SJCRH30 (cell line): ENCODE results near the gene ZDHHC19. TPM values are rescaled to one million over a fixed set of nuclear protein-coding genes. Genes with fewer than 3 reads are reported as not detected.

Source experiments
- DNase-seq, 2 experiments: peaks; one replicate each; pipeline ENCODE4 v3.0.0-alpha.2; 2015 to 2020
- H3K27ac ChIP-seq: fragments of 250-450 bp; sonication (Bioruptor Pico); 2 replicates; pipeline ENCODE4 v1.5.1; 2020; ENCODE audit warnings: mild to moderate bottlenecking, moderate library complexity
- H3K27me3 ChIP-seq: fragments of 250-450 bp; sonication (Bioruptor Pico); 2 replicates; pipeline ENCODE4 v1.5.1; 2020; ENCODE audit warnings: mild to moderate bottlenecking, moderate library complexity
- H3K36me3 ChIP-seq: fragments of 250-450 bp; sonication (Bioruptor Pico); 2 replicates; pipeline ENCODE4 v1.5.1; 2020; ENCODE audit warnings: mild to moderate bottlenecking, moderate library complexity
- H3K4me1 ChIP-seq: fragments of 250-450 bp; sonication (Bioruptor Pico); 2 replicates; pipeline ENCODE4 v1.5.1; 2020; ENCODE audit warnings: mild to moderate bottlenecking, moderate library complexity
- H3K4me3 ChIP-seq: fragments of 250-450 bp; sonication (Bioruptor Pico); 2 replicates; pipeline ENCODE4 v1.5.1; 2020; ENCODE audit warnings: mild to moderate bottlenecking, moderate library complexity
- H3K9me3 ChIP-seq: fragments of 250-450 bp; sonication (Bioruptor Pico); replicated peaks from 2 replicates; pipeline ENCODE4 v1.5.1; 2020; ENCODE audit warnings: mild to moderate bottlenecking, moderate library complexity
- total RNA-seq: library from RNA; depleted of rRNA; stranded (reverse); fragments of >200 nt; shearing (Covaris generic); gene quantifications from 2 replicates; pipeline ENCODE4 v1.2.3, GENCODE V29; 2014

ZDHHC19 gene
- total RNA-seq, 1 experiment from 2014 or later: not detected

GRCh38 chr3:196232882-196233251 is 21.7 kb upstream of the ZDHHC19 start:
- Histone ChIP-seq H3K36me3 (no peaks in the 10 kb centered on the region), H3K4me3 (no peak overlapping the region), H3K27ac (no peak overlapping the region), H3K27me3 (no peaks in the 10 kb centered on the region), H3K9me3 (no peaks in the 10 kb centered on the region), H3K4me1 (no peaks in the 10 kb centered on the region)
- DNase-seq: no peak

DNA sequence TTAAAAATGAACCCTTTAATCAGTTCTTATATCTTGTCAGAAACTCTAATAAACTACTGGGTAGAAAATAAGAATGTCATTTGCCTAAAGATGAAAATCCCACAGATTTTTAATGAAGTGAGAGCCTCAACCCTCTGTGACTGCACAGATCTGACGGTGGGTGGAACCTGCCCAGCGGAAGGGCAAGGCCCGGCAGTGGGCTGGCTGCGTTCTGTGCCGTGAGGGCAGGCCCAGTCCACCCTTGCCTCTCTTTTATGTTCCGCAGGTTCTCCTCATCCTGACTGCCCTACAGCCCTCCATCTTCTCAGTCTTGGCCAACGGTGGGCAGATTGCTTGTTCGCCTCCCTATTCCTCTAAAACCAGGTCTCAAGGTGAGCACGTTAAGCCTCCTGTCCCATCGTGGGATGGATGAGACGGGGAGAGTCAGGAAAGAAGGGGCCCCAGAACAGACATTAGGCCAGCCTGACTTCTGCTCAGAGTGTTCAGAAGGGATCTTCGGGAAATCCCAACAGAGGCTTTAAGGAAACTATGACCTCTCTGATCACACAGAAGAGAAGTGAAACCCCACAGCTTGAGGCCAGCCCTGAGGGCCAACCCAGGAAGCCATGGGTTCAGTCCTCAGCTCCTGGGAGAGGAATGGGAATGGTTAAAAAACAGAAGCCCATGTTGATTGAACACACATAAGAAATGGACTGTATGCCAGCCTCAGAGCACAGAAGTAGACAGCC is 21.1 kb upstream of the ZDHHC19 start:
- Histone ChIP-seq H3K9me3 (no peaks in the 10 kb centered on the region), H3K4me1 (no peaks in the 10 kb centered on the region), H3K4me3 (no peak overlapping the region), H3K36me3 (no peaks in the 10 kb centered on the region), H3K27ac (no peak overlapping the region), H3K27me3 (no peaks in the 10 kb centered on the region)
- DNase-seq: no peak

DNA sequence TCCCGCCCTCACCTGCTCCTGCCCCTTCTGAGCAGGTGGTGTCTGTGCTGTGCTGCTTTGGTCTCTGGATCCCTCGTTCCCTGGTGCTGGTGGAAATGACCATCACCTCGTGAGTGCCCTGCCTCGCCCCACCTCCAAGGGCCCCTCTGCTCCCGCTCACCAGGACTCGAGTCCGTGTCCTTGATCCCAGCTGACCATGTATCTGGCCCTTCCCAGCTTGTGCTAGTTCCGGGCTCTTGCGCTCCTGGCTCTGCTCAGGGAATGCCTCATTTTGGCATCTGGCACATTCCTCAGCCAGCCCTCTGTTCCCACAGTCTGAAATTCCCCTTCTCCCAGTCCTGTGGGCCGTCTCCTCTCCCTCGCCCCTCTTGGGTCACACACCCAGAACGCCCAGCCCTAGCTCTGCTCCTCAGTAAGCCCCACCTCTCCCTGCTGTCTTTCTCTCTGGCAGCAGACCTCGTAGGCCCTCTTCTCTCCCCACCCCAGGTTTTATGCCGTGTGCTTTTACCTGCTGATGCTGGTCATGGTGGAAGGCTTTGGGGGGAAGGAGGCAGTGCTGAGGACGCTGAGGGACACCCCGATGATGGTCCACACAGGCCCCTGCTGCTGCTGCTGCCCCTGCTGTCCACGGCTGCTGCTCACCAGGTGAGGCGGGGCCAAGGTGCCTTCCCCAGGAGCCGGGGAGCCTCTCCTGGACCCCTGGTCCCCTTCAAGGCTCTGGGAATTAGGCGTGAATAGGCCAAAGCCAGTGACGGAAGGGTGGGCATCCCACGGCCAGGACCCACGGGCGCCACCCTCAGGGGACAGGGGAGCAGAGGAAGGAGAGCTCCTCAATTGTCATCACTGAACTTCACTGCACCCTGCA is 16.7 kb upstream of the ZDHHC19 start:
- Histone ChIP-seq H3K27me3 (no peaks in the 10 kb centered on the region), H3K27ac (no peak overlapping the region), H3K36me3 (no peaks in the 10 kb centered on the region), H3K9me3 (no peaks in the 10 kb centered on the region), H3K4me1 (peaks cover 6% of the 10 kb centered on the region; the same call in 1 of the 2 replicates), H3K4me3 (no peak overlapping the region)
- DNase-seq: no peak

DNA sequence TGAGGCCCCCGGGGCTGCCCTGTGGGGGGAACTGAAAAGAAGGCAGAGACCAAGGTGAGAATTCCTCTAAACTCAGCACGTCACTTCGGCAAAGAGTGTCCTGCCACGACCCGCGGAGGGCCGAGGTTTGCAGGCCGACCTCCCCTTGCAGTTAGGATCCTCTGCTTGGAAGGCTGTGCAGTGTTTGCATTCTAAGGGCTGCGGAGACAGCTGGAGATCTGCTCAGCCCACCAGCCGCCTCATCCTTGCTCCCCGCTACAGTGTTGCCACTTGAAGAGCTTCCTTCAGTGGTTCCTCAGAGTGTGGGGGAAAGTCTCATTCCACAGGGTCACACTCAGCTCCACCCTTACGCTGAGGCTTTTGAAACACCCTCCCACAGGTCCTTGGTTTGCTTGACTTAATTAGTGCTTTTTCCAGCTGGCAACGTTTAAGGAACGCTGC is 15.9 kb upstream of the ZDHHC19 start:
- Histone ChIP-seq H3K9me3 (no peaks in the 10 kb centered on the region), H3K4me1 (peaks cover 7% of the 10 kb centered on the region; the same call in 1 of the 2 replicates), H3K27ac (no peak overlapping the region), H3K4me3 (no peak overlapping the region), H3K27me3 (no peaks in the 10 kb centered on the region), H3K36me3 (no peaks in the 10 kb centered on the region)
- DNase-seq: no peak

DNA sequence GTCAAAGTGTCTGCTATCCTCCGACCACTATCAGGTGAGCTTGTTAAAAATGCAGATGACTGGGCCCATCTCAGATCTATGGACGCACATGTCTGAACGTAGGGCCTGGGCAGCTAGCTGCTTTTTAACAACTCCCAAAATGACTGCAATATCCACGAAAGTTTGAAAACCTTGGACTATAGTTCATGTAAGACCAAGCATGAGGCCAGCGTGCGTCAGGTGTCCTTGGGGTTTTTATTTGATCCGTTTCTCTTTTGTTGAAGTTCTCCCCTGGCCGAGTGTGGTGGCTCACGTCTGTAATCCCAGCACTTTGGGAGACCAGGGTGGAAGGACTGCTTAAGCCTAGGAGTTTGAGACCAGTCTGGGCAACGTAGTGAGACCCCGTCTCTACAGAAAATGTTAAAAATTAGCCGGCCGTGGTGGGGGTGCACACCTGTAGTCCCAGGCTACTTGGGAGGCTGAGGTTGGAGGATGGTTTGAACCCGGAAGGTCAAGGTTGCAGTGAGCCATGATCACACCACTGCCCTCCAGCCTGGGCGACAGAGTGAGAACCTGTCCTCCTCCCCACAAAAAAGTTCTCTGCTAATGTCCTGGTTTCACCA is 14.7 kb upstream of the ZDHHC19 start:
- H3K4me1 ChIP-seq: peaks cover 7% of the 10 kb centered on the region; the same call in 1 of the 2 replicates
- no peak overlapping the region for H3K4me3 ChIP-seq
- H3K36me3 ChIP-seq: no peaks in the 10 kb centered on the region
- H3K9me3 ChIP-seq: no peaks in the 10 kb centered on the region
- H3K27ac ChIP-seq: no peak overlapping the region
- H3K27me3 ChIP-seq: no peaks in the 10 kb centered on the region
- no peak for DNase-seq

DNA sequence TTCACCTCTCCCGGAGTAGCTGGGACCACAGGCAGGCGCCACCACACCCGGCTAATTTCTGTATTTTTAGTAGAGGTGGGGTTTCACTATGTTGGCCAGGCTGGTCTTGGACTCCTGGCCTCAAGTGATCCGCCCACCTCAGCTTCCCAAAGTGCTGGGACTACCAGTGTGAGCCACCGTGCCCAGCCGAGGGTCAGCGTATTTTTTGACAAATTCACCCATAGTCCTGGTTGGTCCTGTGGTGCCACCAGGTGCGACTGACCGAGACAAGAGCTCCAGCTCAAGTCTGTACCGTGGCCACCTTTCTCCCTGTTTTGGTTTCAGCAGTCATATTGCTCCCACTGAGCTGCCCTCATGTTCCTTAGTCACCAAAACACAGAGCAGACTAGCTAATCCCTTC is 13.9 kb upstream of the ZDHHC19 start:
- Histone ChIP-seq H3K4me3 (no peak overlapping the region), H3K27me3 (no peaks in the 10 kb centered on the region), H3K36me3 (no peaks in the 10 kb centered on the region), H3K4me1 (peaks cover 7% of the 10 kb centered on the region; the same call in 1 of the 2 replicates), H3K27ac (no peak overlapping the region), H3K9me3 (no peaks in the 10 kb centered on the region)
- DNase-seq: no peak

DNA sequence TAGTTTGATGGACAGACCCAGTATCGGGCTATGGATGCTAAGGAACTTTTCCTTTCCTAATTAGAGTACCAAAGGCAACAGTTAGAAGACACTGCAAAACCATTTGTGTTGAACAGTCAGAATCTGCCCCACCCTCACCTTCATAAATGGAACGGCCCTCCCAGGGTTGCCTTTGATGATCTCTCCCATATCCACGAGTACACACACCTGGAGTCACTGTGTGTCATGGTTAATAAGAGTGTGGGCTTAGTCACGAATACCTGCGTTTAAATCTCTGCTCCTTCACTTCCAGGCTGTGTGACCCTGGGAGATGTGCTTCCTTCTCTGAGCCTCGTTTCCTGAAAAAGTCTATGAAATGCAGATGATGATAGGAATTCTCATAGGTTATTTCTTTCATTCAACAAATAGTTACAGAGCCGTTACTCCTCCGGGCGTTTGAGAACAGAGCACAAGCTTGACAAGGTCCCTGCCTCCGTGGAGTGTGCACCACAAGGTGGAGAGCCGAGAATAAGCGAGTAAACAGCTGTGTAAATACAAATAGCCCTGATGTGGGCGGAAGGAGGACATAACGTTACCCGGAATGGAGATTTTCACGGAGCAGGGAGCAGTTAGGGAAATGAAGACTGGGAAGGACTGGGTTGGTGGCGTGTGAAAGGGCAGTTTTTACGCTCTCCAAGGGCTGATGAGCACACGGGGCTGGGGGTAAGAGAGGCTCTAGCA is 11.8 kb upstream of the ZDHHC19 start:
- H3K27me3 ChIP-seq: no peaks in the 10 kb centered on the region
- peak overlapping the region; percentile 16; the same call in 1 of the 2 replicates for H3K4me3 ChIP-seq
- H3K9me3 ChIP-seq: no peaks in the 10 kb centered on the region
- H3K36me3 ChIP-seq: no peaks in the 10 kb centered on the region
- peaks cover 11% of the 10 kb centered on the region; the same call in 1 of the 2 replicates for H3K4me1 ChIP-seq
- DNase-seq: peak; percentile 49 to 74
- no peak overlapping the region for H3K27ac ChIP-seq

DNA sequence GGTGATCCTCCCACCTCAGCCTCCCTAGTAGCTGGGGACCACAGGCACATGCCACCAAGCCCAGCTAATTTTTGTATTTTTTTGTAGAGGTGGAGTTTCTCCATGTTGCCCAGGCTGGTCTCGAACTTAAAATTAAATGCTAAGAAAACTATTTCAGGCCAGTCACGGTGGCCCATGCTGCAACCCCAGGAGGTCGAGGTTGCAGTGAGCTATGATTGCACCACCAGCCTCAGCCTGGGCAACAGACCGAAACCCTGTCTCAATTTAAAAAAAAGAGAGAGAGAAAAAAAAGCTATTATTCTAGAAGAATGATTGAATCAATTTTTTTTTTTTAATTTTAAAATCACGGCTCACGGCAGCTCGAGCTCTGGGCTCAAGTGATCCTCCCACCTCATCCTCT is 9.8 kb upstream of the ZDHHC19 start:
- Histone ChIP-seq H3K27ac (no peak overlapping the region), H3K27me3 (no peaks in the 10 kb centered on the region), H3K4me3 (no peak overlapping the region), H3K9me3 (no peaks in the 10 kb centered on the region), H3K4me1 (peaks cover 11% of the 10 kb centered on the region; the same call in 1 of the 2 replicates), H3K36me3 (no peaks in the 10 kb centered on the region)
- no peak for DNase-seq

- Histone ChIP-seq H3K27ac (no peak overlapping the region), H3K36me3 (no peaks in the 10 kb centered on the region), H3K9me3 (no peaks in the 10 kb centered on the region), H3K4me3 (no peak overlapping the region), H3K4me1 (peaks cover 11% of the 10 kb centered on the region; the same call in 1 of the 2 replicates), H3K27me3 (no peaks in the 10 kb centered on the region)
- DNase-seq: no peak
Measured at GRCh38 chr3:196220587-196220986, 9.4 kb upstream of the ZDHHC19 start.

DNA sequence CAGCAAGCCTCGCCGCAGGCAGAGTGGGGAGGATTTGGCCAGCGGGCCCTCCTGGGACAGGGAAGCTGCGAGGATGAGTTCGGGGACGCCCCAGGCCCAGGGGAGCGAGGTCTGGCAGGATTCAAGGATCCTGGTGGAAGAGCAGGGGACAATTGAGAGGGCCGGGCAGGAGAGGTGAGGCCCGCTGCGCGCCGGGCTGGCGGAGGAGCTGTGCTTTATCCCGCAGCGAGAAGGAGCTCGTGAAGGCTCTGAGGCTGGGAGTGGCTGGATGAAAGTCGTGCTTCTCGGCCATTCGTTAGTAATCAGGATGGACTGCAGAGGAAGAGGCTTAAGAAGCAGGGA is 8.7 kb upstream of the ZDHHC19 start:
- no peaks in the 10 kb centered on the region for H3K36me3 ChIP-seq
- peaks cover 11% of the 10 kb centered on the region; the same call in 1 of the 2 replicates for H3K4me1 ChIP-seq
- peak overlapping the region; percentile 37 for H3K27ac ChIP-seq
- H3K9me3 ChIP-seq: no peaks in the 10 kb centered on the region
- peak in 1 of 2 experiments; percentile 45 for DNase-seq
- no peaks in the 10 kb centered on the region for H3K27me3 ChIP-seq
- H3K4me3 ChIP-seq: peak overlapping the region; percentile 39

DNA sequence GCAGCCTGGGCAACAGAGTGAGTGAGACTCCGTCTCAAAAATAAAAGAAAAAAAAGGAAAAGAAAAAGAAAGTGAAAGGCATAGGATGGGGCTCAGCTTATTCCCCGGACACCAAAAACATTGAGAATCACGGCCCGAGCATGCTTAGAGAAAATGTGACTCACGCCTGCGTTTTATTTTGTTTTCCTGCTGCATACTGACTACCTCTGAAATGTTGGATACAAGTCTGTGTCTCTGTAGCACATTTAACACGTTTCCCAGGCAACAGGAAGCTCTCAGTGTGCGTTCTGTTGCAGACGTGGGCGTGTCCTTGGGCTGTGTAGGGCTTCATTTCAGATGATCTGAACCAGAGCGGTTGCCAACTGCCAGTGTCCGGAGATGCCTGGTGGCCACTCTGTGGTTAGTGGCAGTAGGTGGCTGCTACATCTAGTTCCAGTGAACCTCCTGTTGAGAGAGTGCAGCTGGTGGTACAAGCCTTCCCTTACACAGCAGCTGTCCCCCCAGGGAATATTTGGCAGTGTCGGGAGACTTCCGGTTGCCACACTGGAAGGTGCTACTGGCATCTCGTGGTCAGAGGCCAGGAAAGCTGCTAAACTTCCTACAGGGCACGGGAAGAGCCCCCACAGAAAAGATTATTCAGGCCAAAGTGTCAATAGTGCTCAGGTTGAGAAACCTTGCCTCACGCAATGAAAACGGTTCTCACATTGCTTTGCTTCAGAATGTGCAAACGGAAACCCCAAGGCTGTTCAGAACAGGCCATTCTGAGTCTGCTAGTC is 8.2 kb upstream of the ZDHHC19 start:
- Histone ChIP-seq H3K9me3 (no peaks in the 10 kb centered on the region), H3K36me3 (no peaks in the 10 kb centered on the region), H3K27me3 (no peaks in the 10 kb centered on the region), H3K4me1 (peaks cover 11% of the 10 kb centered on the region; the same call in 1 of the 2 replicates), H3K4me3 (peak overlapping the region; percentile 39), H3K27ac (peak overlapping the region; percentile 37)
- peak; percentile 86 to 88 for DNase-seq

GRCh38 chr3:196218155-196218712 is 7.0 kb upstream of the ZDHHC19 start:
- no peak overlapping the region for H3K4me3 ChIP-seq
- DNase-seq: no peak
- no peak overlapping the region for H3K27ac ChIP-seq
- H3K27me3 ChIP-seq: no peaks in the 10 kb centered on the region
- H3K9me3 ChIP-seq: no peaks in the 10 kb centered on the region
- H3K36me3 ChIP-seq: no peaks in the 10 kb centered on the region
- H3K4me1 ChIP-seq: 0 out of 2 replicates have a peak, but pooled peaks cover 6% of the 10 kb centered on the region

- Histone ChIP-seq H3K4me1 (0 out of 2 replicates have a peak, but pooled peaks cover 4% of the 10 kb centered on the region), H3K27ac (no peak overlapping the region), H3K36me3 (no peaks in the 10 kb centered on the region), H3K9me3 (no peaks in the 10 kb centered on the region), H3K27me3 (no peaks in the 10 kb centered on the region), H3K4me3 (no peak overlapping the region)
- DNase-seq: no peak
Measured at GRCh38 chr3:196217307-196218154, 6.3 kb upstream of the ZDHHC19 start.
